Stimulated activated CD8-positive, alpha-beta memory T cell treated with anti-CD3 and anti-CD28 coated beads, Interleukin-2, amount 100 ng/mL, for 1 hour (primary cell): Measurements from ENCODE around the gene MEGF11.

Source experiments
- DNase-seq, 2 donors: peaks; one replicate each; pipeline ENCODE4 v3.0.0-alpha.2; 2020; ENCODE audit warnings: low read depth in 2 of 2

The MEGF11 gene

DNA sequence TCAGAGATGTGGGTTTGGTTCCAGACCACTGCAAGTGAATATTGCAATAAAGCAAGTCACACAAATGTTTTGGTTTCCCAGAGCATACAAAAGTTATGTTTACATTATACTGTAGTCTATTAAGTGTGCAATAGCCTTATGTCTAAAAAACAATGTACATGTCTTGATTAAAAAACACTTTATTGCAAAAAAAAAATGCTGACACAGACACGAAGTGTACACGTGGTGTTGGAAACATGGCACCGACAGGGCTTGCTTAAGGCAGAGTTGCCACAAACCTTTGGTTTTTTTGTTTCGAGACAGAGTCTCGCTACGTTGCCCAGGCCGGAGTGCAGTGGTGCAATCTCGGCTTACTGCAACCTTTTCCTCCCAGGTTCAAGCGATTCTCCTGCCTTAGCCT is 334.2 kb downstream of the MEGF11 start:
- no peak for DNase-seq

DNA sequence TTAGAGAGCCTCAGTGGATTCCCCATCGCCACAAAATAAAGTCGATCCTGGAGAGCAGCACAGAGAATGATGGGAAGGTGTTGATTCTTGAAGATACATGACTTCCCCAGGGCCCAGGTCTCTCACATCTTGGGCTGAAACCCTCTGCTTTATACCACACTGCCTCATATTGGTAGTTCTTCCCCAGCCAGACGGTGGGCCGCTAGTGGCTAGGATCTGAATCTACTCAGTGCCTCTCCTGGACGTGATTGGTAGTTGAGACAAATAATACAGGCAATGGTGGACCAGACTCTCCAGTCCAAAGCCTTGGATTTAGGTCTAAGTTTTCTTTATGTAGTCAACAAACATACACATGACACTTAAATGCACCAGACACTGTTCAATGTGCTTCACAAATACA is 334.6 kb downstream of the MEGF11 start:
- DNase-seq: no peak

DNA sequence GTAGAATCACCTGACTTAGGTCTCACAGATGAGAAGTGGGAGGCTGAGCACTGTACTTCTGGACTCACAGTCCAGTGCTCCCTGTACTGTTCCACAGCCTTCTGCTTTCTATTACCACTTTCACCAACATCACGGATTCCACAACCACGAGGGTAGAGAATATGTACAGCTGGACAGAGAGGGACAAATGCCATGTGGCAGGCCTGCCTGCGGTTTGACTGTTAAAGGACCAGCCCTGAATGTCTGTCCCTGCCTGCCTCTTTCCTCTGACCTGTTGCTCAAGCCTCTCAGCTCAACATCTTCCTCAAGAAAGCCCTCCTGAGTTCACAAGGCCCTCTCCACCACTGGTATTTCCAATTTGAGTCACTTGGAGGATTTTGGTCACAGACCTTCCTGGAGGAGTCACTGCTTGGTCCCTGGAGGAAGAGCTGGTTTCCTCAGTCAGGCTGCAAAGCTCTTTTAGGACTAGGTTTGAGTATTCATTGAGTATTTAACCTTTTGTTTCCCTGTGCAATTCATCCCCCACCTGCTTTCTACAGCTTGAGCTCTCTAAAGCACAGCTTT is 335.1 kb downstream of the MEGF11 start:
- DNase-seq: no peak

DNA sequence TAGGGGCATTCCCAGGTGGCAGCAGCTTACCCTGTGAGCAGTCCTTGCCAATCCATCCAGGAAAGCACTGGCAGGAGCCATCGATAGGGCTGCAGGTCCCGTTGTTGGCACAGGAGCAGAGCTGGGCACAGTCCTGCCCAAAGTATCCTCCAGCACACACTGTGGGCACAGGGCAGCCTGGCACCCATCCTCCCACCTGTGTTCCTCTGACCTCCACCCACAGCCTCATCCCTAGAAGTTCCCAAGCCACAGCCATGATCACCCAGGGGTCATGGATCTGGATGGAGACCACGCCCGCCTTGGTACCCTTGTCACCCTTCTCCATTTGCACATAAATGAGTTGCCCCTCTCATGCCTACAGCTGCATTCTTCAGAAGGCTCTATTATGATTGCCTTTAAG is 335.6 kb downstream of the MEGF11 start:
- no peak for DNase-seq

DNA sequence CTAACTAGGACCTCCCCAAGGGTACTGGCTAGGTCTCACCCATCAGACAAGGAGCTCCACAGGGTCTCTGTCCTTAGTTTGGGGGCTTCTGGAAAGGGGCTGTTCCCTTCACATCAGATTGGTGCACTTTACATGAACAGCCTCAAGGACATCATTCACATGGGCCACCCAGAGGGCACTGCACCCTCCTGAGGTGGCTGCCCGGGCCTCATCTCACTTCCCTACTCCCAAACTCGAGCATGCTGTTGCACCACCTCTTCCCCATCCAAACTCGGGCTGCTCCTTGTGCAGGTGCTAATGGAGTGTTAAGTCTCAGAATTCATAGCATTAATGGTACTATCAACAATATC is 336.2 kb downstream of the MEGF11 start:
- no peak for DNase-seq

DNA sequence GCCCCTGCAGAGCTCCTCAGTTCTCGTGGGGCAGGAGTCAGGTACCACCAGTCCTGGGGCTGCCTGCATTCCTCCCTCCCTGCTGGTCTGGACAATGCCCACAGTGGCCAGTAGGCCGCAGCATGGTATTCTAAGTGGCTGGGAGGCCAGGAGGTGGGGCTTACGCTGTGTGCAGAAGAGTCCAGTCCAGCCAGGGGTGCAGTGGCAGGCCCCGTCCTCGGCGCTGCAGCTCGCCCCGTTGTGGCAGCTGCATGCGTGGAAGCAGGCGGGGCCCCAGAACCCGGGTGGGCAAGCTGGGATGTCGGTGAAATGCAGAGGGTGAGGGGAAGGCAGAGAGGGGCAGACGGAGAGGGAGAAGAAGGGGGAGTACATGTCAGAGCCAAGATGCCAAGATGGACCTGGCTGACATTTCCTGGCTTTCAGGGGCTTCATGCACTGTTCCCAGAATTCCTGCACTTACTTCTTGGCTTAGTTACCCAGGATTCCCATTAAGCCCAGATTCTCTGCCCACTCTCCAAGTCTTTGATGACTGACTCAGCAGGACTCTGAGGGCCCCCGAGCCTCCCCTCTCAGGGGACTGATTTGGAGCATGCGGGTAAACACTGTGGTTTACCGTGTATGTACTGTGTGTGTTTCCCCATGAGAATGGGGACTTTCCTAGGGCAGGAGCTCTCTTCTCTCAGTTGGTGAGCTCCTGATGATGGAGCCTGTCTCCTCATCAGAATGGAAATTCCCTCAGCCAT is 336.7 kb downstream of the MEGF11 start:
- DNase-seq: no peak

DNA sequence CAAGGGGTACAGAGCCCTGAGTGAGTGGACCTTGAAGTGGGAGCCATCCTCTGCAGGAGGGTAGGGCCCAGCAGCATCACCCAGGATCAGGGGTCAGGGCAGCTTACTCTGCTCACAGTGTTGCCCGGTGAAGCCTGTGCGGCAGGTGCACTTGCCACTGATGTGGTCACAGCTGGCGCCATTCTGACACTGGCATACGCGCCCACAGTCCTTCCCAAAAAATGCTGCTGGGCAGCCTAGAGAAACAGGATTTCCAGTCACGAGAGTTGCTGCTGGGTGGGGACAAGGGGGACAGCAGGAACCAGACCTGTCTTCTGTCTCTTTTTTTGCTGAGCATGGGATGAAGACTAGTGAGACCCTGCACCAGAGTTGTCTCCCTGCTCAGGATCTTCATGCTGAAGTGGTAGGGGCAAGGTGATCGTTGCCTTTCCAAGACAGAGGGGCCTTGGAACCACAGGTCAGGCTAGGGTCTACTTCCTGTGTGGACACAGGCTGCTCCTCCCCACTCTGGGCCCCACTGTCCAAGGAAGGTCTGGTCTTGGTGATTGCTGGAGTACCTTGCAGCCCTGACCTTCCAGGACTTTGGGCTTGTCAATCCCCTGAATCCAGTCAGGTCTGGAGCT is 337.4 kb downstream of the MEGF11 start:
- DNase-seq: no peak

DNA sequence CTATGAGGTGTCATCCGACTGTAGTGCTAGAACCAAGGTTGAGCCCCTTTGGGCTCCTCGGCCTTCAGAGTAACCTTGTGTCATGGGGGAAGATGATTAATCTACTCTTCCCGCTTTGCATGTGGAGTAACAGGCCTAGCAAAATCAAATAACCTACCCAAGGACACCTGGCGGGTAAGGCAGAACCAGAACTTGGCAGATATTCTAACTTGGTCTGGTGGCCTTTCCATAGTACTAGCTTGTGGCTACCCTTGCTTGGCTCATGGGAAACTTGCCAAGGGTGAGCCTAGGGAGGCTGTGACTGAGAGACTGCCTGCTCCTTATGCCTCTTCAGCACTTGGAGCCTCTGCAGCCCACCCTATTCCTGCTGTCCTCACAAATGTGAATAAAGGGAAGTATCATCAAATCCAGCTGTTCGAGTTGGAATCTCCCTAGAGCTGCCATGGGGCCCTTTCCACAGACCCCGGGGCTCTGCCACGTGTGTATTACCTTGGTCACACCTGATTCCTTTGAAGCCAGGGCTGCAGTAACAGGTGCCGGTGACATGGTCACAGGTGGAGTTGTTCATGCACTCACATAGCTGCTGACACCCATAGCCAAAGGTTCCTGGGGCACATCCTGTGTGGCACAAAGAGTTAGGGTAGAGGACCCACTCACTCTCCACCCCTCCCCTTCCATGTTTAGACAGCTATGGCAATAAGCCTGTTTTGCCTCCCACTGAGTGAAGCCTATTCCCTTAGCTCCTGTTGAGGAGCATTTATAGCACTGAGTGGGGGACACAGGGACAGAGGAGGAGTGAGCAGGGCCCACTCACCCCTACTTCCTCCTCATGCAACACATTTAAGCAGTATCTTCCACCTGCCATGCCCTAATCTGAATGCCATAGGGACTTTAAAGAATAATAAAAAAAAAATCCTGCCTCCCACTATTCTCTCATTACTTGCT is 338.3 kb downstream of the MEGF11 start:
- no peak for DNase-seq

DNA sequence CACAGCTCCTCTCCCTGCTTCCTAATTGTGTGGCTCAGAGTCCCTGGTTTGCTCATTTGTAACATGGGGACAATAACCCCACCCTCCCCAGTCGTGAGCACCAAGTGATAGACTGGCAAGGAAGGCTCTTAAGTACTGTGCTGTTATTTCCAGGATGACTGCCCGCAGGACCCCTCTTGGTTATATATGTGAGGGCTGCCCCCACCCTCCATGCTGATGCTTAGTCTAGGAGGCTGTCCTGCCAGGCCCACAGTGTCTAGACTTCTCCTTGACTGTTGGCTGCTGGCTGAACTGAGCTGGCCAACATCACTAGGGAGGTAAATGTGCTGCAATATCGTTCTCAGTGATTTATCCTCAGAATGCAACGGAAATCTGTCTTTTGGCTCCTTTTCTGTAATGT is 339.2 kb downstream of the MEGF11 start:
- no peak for DNase-seq

DNA sequence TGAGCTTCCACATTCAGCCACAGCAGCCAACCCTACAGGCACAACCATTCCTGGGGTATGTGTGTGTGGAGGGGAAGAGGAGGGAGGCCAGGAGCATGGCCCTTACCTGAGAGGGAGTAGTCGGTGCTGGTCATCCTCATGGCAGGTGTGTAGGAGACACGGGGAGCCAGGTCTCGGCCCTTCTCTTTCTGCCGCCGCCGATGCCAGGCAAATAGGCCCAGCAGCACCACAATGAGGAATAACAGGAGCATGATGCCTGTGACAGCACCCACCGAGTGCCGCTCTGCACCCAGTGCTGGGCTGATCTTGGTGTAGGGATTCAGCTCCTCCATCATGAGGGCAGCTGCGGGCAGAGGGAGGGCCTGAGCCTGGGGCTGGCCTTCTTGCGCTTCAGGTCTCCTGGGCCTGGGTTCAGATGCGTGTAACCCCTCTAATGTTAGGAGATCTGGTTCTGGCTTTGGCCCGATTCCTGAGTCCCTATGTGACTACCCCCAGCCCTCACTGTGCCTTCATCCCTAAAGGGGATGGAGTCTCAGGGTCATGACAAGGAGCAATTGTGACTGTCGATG is 339.8 kb downstream of the MEGF11 start:
- no peak for DNase-seq

DNA sequence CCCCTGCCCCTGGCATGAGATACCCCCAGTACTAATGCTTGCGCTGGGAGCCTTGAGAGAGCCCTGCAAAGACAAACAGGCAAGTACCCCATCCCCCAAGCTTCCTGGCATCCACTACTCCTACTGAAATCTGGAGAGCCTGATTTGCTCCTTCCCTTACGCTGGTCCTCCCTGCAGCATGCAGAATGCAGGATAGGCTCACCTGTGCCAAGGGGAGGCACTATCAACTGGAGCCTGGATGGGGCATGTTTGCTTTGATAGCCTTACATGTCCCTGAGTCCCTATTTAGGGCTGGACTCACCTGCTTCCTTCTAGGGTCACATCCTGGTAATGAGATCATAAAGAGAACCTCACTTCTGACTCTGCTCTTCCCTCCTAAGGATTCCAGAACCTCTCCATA is 341.3 kb downstream of the MEGF11 start:
- no peak for DNase-seq

DNA sequence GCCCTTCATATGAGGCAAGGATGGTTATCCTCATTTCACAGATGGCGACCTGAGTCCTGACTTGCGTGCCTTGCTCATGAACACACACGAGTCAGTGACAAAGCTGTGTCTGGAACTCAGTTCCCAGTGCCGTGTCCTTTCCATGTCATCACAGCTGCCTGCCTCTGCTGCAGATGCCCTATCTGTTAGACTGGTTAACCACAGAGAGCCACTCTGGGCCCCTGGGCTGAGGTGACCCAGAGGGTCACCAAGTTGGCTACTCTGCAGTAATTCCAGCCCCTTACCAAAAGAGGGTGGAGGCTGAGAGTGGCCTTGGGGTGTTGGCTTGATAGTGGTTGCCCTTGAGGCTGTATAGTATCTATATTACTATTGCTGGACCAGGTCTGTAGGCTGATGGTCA is 343.2 kb downstream of the MEGF11 start:
- DNase-seq: no peak

DNA sequence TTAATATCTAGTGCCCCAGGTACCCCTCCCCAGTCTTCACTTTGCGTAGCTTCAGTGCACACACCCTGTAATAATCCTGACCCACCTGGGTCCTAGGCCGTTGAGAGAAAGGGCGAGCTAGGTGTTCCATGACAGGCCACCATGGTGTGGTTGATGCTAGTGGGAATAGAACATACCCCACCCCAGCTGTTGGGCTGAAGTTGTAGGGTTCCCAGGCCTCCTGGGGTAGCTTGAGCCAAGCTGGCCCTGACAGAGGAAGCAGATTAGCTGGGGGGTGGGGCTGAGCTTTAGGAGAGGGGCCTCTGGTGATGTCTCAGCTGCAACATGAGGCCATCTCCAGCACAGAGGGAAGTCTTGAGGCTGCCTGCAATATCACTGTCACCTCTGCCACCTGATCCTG is 343.7 kb downstream of the MEGF11 start:
- DNase-seq: no peak

DNA sequence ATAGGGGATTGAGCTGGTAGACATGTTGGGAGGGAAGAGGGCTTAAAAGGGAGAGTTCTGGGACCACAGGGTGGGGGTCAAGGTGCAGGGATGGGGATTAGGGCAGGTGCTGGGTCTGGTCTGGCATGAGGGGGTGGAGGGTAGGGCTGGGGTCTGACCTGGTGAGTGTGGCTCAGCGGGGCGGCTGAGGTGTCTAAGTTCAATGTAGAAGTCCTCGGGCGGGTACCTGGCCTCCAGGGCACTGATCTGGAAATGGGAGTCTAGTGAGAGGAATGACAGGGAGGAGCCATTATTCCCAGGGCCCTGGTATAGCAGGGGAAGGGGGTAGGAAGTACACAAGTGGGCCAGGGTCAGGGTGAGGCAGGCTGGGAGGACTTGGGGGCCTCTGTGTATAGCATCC is 344.7 kb downstream of the MEGF11 start:
- DNase-seq: no peak

DNA sequence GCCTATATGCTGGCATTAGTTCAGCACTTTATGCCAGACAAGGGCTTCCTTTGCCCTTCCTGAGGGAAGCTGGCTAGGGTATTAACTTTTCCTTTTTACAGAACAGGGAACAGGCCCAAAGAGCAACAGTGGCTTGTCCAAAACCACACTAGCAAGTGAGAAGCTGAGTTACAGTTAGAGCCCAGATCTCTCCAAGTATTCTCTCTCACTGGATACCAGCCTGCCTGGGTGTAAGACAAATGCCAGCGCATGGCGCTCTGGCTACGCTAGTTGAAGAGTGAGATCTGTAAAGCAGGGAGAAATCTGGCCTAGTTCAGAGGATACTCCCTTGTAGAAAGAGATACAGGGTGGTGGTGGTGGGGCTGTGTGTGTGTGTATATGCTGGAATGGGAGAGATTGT is 345.9 kb downstream of the MEGF11 start:
- DNase-seq: no peak

DNA sequence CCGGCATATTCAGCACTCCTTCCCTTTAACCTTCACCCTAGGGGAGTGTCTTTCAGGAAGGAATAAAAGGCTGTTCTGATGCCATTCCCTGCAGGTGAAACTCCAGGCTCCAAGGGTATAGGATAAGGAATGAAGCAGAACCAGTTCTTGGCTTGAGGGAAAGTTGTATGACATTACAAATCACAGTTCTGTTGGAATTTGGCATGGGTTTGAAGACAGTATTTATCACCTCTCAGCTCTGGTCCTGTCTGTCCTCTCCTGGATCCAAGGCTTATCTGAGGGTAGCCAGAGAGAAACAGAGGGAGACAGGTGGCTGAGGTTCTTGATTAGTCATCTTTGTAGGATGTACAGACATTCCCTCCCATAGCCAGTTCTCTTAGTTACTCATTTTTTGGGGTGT is 347.2 kb downstream of the MEGF11 start:
- no peak for DNase-seq

DNA sequence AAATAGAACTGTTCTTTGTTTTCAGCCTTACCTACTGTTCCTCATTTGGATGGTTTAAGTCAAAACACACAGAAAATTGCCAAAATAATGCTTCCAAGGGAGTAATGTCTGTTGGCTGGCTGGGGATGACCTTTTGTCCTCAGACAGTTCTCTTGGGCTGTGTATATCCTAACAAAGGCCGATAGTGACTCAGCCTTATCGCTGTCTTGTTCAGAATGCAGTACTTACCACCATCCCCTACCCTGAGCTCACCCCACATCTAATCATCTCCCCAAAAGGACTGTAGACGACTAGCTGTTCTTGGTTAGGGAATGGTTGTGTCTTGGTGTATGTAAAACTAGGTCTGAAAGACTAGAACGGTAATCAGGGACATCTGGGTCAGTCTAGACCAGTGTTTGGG is 349.2 kb downstream of the MEGF11 start:
- DNase-seq: no peak

DNA sequence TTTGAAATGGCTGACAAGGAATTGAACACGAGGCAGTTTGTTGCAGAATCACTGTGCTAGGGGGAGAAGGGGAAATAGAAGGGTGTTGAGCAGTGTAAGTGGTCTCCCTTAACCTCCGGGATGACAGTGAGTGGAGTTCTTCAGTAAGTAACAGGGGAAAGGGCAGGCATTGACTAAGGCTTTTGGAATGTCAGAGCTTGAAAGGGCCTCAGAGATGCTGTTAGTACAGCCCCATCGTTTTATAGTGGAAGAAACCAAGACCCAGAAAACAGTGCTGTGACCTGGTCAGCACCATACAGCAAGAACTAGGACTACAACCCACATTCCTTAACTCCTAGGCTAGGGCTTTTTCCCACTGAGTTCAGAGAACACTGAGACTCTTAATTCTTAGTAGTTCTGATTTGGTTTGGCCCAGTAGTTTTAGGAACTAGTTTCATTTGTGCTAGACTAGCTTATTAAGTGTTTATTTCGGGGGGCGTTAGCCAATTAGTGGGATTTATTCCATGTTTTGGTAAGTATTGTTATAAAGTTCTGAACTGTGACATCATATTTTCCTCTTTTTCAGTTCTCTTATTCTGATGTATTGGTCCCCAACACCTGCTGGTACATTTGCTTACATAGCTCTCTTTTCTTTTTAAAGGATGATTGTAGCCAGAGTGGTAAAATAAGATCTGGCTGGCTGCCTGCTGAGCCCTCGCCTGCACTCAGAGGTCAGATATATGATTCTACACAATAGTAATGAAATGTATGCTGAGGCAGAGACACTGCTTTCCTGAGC is 350.1 kb downstream of the MEGF11 start:
- DNase-seq: no peak

DNA sequence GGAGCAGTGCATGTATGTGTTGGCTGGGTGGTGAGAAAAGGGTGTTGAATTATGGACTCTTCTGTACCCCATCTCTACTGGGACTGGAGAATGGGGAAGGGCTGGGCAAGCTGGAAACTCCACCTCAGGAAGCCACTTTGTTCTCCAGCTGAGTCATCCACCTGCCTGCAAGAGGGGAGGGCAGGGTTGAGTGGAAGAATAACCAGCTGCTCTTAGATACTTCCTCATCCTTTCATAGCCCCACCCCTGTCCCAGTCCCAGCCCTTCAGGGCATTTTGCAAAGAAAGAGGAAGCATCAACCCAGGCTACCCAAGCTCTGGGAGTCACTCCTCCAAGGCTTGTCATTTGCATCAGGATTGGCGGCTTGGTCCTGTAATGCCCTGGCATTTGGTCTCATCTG is 351.2 kb downstream of the MEGF11 start:
- no peak for DNase-seq

DNA sequence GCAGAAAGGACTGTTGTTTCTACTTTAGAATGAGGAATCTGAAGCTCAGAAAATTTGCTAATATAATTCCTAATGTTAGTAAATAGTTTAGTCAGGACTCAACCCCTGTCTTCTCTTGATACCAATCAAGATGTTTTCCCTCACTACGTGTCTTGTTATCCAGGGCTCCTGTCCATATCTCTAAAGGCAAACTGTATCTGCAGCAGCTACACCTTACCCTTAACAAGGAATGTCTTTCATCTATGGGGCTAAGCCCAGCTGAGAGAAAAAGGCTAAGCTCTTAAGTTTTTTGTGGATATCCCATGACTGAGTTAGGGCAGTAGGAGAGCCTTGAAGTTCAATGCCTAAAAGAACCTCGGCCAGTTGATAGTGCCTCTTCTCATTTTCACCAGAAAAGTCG is 351.7 kb downstream of the MEGF11 start:
- no peak for DNase-seq

DNA sequence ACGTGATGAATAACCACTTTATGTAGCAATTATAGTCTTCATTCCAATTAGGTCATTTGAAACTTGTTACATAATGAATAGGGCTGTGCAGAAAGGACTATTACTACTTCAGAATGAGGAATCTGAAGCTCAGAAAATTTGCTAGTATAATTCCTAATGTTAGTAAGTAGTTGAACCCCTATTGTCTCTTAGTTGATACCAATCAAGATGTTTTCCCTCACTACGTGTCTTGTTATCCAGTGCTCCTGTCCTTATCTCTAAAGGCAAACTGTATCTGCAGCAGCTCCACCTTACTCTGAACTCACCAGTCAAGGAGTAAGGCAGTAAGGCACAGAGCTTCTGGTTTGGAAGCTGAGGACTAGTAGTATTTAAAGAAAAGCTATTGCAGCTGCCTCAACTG is 352.2 kb downstream of the MEGF11 start:
- DNase-seq: no peak
